Fibroblast of pulmonary artery (primary cell): Measurements from ENCODE around the gene SLC25A42.

Experiments used
- DNase-seq: peaks from one replicate; pipeline ENCODE4 v3.0.0-alpha.2; 2010; ENCODE audit warnings: low read depth
- H3K4me3 ChIP-seq: replicated peaks from 2 replicates; pipeline ENCODE4 v1.5.1; 2011; ENCODE audit warnings: low read depth, mild to moderate bottlenecking, control low read depth, low read length, moderate library complexity
- TF ChIP-seq, protein P1 (sequence below): IDR thresholded peaks from 2 replicates; pipeline ENCODE4 v1.5.1; 2011; ENCODE audit warnings: mild to moderate bottlenecking, control low read depth, low read length, inconsistent platforms; ENCODE audit errors: missing control alignments

The SLC25A42 gene

DNA sequence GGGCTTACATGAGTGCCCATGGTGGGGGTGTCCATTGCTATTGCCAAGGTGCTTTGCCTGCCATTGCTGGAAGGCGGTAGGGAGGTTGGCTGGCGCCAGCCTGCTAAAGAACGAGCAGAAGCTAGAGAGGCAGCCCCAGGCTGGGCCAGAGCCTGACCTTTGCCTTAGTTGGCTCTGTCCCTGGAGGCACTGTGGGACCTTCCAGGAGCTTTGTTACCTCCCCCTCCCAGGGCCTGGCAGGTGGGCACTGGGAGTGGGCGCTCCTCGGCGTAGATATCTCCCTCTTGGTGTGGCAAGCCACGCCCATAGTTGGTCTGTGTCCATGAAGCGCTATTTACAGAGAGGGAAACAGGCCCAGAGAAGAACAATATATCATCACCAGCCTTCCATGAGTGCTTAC, 2.3 kb upstream of the SLC25A42 start:
- no peak overlapping the region for H3K4me3 ChIP-seq
- no peak for DNase-seq
- TF ChIP-seq, protein P1, sequence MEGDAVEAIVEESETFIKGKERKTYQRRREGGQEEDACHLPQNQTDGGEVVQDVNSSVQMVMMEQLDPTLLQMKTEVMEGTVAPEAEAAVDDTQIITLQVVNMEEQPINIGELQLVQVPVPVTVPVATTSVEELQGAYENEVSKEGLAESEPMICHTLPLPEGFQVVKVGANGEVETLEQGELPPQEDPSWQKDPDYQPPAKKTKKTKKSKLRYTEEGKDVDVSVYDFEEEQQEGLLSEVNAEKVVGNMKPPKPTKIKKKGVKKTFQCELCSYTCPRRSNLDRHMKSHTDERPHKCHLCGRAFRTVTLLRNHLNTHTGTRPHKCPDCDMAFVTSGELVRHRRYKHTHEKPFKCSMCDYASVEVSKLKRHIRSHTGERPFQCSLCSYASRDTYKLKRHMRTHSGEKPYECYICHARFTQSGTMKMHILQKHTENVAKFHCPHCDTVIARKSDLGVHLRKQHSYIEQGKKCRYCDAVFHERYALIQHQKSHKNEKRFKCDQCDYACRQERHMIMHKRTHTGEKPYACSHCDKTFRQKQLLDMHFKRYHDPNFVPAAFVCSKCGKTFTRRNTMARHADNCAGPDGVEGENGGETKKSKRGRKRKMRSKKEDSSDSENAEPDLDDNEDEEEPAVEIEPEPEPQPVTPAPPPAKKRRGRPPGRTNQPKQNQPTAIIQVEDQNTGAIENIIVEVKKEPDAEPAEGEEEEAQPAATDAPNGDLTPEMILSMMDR: no peak

DNA sequence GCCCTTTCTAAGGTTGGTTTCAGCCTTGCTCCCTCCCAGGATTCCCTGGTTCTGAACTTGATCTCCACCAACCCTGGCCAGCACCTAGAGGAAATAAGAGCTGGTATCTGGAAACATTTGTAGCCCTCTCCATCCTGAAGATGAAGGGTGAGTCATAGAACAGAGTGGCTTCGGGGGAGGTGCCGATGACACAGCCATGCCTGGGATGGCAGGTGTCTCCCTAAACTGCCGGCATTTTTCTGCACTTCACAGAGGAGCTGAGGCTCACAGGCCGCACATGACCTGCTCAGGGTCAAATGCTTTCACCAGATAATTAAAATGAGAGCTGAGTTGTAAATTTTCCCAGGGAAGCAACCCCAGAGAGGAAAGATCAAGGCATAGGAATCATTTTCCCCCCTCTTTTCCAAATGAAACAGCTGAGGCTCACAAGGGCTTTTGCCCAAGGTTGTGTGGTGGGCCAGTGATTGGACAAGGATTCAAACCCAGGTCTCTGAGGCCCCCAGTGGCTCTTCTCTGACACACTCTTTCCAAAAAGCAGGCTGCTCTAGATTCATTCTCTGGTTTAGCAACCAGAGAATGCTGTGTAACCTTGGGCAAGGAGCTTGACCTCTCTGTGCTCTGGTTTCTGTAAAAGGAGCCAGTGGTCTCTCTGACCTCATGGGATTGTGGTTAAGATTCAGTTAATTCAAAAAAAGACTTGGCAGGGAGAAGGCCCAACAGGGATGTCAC, 1.2 kb upstream of the SLC25A42 start:
- peak overlapping the region; percentile 56 for H3K4me3 ChIP-seq
- peak; percentile 16 for DNase-seq

DNA sequence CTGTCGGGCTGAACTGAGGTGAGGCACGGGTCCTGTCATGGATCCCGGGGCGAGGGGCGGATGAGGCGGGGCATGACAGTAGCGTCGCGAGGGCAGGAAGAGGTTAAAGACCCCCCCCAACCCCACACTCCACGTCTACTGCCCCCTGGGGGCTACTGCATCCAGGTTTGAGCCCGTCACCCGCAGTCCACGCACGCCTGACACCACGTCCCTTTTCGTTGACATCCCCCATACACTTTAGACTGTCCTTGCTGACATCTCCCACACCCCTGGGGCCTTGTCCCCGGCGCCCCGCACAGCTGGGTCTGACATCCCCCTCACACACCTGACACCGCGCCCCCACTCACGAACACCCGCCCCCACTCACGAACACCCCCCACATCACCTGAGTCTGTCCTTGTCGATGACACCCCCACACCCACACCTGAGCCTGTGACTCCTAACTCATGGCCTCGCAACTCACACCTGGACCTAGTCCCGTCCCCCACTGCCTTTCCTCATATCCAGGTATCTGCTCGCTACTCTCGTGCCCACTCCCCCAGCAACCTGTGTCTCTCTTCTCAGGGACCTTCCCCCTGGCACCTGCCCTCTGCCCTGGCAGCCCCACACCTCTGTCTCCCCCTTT, 416 bp downstream of the SLC25A42 start:
- no peak for DNase-seq
- TF ChIP-seq, protein P1: peak; percentile 28
- peak overlapping the region; percentile 76 for H3K4me3 ChIP-seq

More for the DNA sequence above, 1.2 kb upstream of the SLC25A42 start:
- TF ChIP-seq, protein P1: no peak

DNA sequence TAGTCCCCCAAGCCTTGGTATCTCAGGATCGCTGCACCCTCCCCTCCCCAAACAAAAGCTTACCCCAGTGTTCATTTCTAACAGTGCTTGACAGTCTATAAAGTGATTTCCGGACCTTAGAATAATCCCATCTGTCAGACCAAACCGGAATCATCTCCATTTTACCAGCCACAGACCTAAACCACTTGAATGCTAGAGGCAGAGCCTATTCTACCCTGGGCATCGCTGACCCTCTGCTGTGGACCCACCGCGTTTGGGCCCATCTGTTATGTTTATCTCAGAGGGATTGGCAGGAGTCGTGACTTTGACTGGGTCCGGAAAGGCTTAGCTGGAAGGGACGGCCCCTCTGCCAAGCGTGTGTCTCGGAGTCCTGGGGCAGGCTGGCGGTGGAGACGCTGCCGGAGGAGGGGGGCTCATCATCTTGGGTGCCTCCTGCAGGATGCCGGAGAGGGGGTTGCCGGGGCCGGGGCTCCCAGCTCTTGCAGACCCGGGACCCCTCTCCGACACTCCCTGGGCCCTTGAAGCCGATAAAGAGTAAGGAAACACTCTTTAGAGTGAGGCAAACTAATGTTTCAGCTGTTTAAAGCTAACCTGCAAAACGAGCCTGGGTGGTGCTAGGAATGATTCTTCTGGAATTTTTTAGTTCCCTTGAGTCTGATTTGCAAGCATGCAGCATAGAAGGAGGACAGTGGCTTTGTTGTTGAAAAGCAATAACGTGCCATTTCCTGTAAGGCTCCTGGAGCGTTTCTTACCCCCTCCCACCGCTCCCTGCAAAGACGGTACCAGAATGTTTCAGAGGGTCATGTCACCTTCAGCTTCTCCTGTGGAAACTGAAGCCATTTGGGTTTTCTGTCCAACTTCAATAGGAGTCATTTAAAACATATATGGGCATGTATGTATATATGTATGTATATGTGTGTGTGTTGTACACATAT, 1.3 kb downstream of the SLC25A42 start:
- no peak for DNase-seq
- TF ChIP-seq, protein P1: no peak
- H3K4me3 ChIP-seq: peak overlapping the region; percentile 76

DNA sequence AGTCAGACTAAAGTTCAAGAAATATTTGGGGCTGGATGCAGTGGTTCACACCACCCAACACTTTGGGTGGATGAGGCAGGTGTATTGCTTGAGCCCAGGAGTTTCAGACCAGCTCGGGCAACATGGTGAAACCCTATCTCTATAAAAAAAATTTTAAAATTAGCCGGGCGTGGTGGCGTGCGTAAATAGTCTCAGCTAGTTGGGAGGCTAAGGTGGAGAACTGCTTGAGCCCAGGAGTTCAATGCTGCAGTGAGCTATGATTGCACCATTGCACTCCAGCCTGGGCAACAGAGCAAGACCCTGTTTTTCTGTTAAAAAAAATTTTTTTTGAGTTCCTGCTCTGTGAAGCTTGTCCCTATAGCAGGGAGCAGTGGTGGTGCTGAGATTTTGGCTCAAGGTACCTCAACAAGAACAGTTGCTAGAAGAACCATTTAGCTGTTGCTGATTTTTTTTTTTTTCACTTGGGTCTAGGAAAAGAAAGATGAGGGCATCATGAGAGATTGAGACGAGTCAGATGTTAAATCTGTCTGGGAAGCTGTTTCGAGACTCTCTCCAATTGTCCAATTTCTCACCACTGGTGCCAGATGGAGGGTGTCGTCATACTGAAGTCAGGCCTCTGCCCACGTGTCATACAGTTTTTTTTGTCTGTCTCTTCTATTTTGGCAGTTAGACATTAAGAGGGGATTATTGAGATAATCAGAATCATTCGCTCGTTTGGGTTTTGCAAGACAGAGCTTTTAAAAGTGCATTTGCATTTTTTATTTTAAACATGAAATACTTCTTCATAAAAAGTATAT, 3.7 kb downstream of the SLC25A42 start:
- no peak overlapping the region for H3K4me3 ChIP-seq
- TF ChIP-seq, protein P1: no peak
- DNase-seq: peak; percentile 24
